Naive thymus-derived CD4-positive, alpha-beta T cell (primary cell): ENCODE data around the gene SCN1B. TPM values are rescaled to one million over a fixed set of nuclear protein-coding genes. Genes with fewer than 3 reads are reported as not detected.

Experiments used
- ATAC-seq: fragments of 150-1000 bp; cut with Tn5 transposase; 2 replicates; pipeline ENCODE4 v1.10.0; 2021; ENCODE audit warnings: mild to moderate bottlenecking, moderate library complexity
- CTCF ChIA-PET: fragments of 350-600 bp; sonication (Branson Sonifier 250); formaldehyde crosslinking; loops from one replicate; lab custom pipeline; 2021; ENCODE audit warnings: antibody characterized with exemption; lab: Charles Lee
- POLR2A ChIA-PET: fragments of 350-600 bp; sonication (Branson Sonifier 250); formaldehyde crosslinking; loops from one replicate; lab custom pipeline; 2021; ENCODE audit warnings: antibody characterized with exemption, inconsistent platforms; lab: Charles Lee
- DNase-seq, 9 donors: peaks; one replicate each; pipeline versions ENCODE4 v3.0.0 to v3.0.0-alpha.2; 2020 to 2022; ENCODE audit warnings: mixed read lengths in 1 of 9
- H3K27ac ChIP-seq: one replicate; pipeline ENCODE4 v1.7.0; 2013; ENCODE audit warnings: mild to moderate bottlenecking, low read depth, low read length, moderate library complexity
- H3K27me3 ChIP-seq, 2 donors: one replicate each; pipeline ENCODE4 v1.7.0; 2013; ENCODE audit warnings: low read length in 2 of 2, mild to moderate bottlenecking in 2 of 2, moderate library complexity in 2 of 2; ENCODE audit not compliant: control insufficient read depth in 2 of 2, insufficient read depth in 2 of 2
- H3K36me3 ChIP-seq, 3 experiments: 1 replicate in 2 of 3; 2 replicates in 1 of 3; pipeline ENCODE4 v1.7.0; 2013; ENCODE audit warnings: low read length in 3 of 3, mild to moderate bottlenecking in 3 of 3, moderate library complexity in 1 of 3; ENCODE audit not compliant: insufficient read depth in 3 of 3, control insufficient read depth in 2 of 3
- H3K4me1 ChIP-seq, 2 donors: one replicate each; pipeline ENCODE4 v1.7.0; 2013; ENCODE audit warnings: low read length in 2 of 2, mild to moderate bottlenecking in 2 of 2, moderate library complexity in 1 of 2; ENCODE audit not compliant: control insufficient read depth in 2 of 2, insufficient read depth in 2 of 2
- H3K4me3 ChIP-seq: 2 replicates; pipeline ENCODE4 v1.7.0; 2013; ENCODE audit warnings: mild to moderate bottlenecking, low read length
- H3K9me3 ChIP-seq, 3 experiments: 1 replicate in 2 of 3; 2 replicates in 1 of 3; pipeline ENCODE4 v1.7.0; 2013; ENCODE audit warnings: low read length in 3 of 3; ENCODE audit not compliant: control insufficient read depth in 2 of 3
- H3K27ac Mint-ChIP-seq, 9 donors: one replicate each; pipeline ENCODE4 v1.8.0; 2020 to 2022; ENCODE audit warnings: mixed read lengths in 9 of 9, mild to moderate bottlenecking in 8 of 9, moderate library complexity in 5 of 9, inconsistent platforms in 2 of 9
- H3K27me3 Mint-ChIP-seq, 5 donors: one replicate each; pipeline ENCODE4 v1.8.0; 2021 to 2022; ENCODE audit warnings: mixed read lengths in 5 of 5, mild to moderate bottlenecking in 1 of 5
- H3K36me3 Mint-ChIP-seq, 5 donors: one replicate each; pipeline ENCODE4 v1.8.0; 2020 to 2022; ENCODE audit warnings: mixed read lengths in 5 of 5, mild to moderate bottlenecking in 3 of 5, inconsistent platforms in 1 of 5
- H3K4me1 Mint-ChIP-seq, 7 donors: one replicate each; pipeline ENCODE4 v1.8.0; 2020 to 2022; ENCODE audit warnings: mixed read lengths in 7 of 7, mild to moderate bottlenecking in 3 of 7, inconsistent platforms in 1 of 7
- H3K4me3 Mint-ChIP-seq, 10 donors: one replicate each; pipeline ENCODE4 v1.8.0; 2020 to 2022; ENCODE audit warnings: mild to moderate bottlenecking in 10 of 10, mixed read lengths in 10 of 10, moderate library complexity in 6 of 10, inconsistent platforms in 2 of 10
- H3K9me3 Mint-ChIP-seq, 11 donors: one replicate each; pipeline ENCODE4 v1.8.0; 2020 to 2022; ENCODE audit warnings: mixed read lengths in 11 of 11, mild to moderate bottlenecking in 4 of 11, inconsistent platforms in 1 of 11, moderate library complexity in 1 of 11
- intact Hi-C, 2 donors: fragments of 100-400 bp; cut with micrococcal nuclease; formaldehyde crosslinking; loops; one replicate each; pipeline ENCODE4 v1.15.1; 2023
- polyA plus RNA-seq, 2 donors: library from polyadenylated mRNA; unstranded; fragments of 300-500 nt; fragmentation: Illumina TruSeq; gene quantifications; one replicate each; pipeline ENCODE4 v1.2.3, GENCODE V29; 2021
- total RNA-seq, 6 experiments: library from RNA in 5 of 6; stranded (reverse) in 5 of 6; gene quantifications; 1 replicate in 5 of 6; 2 replicates in 1 of 6; pipeline ENCODE4 v1.2.3 and lab custom pipeline; 2021 to 2026

SCN1B gene
- total and polyA plus RNA-seq, 7 experiments from 2014 or later = 0.23 to 1.9 (median 1.6) TPM; not detected in 1

GRCh38 chr19:35060160-35060855 is 30.0 kb downstream of the SCN1B start:
- ChIA-PET POLR2A (interaction anchor here (0.6 kb wide), 1 partner anchor 59 kb away, joined by 3 read pairs; no protein-coding TSS in a partner anchor), CTCF (no interaction called here)
- ATAC-seq = no peak
- Mint-ChIP-seq H3K9me3 (no peaks in the 10 kb centered on the region), H3K27ac (no peak overlapping the region), H3K4me3 (no peak overlapping the region), H3K36me3 (no peaks in the 10 kb centered on the region), H3K4me1 (peaks cover 0 to 4% (median 0%) of the 10 kb centered on the region in 7 donors), H3K27me3 (peaks cover 0 to 11% (median 6%) of the 10 kb centered on the region in 5 donors)
- Histone ChIP-seq H3K9me3 (no peaks in the 10 kb centered on the region), H3K27me3 (no peaks in the 10 kb centered on the region), H3K4me1 (no peaks in the 10 kb centered on the region), H3K27ac (no peak overlapping the region), H3K4me3 (no peak overlapping the region), H3K36me3 (no peaks in the 10 kb centered on the region)
- DNase-seq = no peak
- intact Hi-C loops = loop anchor here in 1 of 2 donors (10.0 kb wide), 1 partner anchor 434 kb away; the partner anchor contains the start of gene KRTDAP

GRCh38 chr19:35061583-35062373 is 31.5 kb downstream of the SCN1B start:
- H3K9me3 ChIP-seq = no peaks in the 10 kb centered on the region
- H3K27me3 ChIP-seq = no peaks in the 10 kb centered on the region
- ChIA-PET POLR2A (interaction anchor here (0.5 kb wide), 1 partner anchor 76 kb away, joined by 3 read pairs; no protein-coding TSS in a partner anchor), CTCF (no interaction called here)
- no peaks in the 10 kb centered on the region for H3K36me3 ChIP-seq
- Mint-ChIP-seq H3K4me3 (no peak overlapping the region), H3K9me3 (peaks cover 0 to 4% (median 0%) of the 10 kb centered on the region in 11 donors), H3K36me3 (no peaks in the 10 kb centered on the region), H3K4me1 (peaks cover 0 to 8% (median 3%) of the 10 kb centered on the region in 7 donors), H3K27ac (peak overlapping the region in 4 of 9 donors; percentile 26 to 67 (median 40)), H3K27me3 (peaks cover 0 to under 1% (median 0%) of the 10 kb centered on the region in 5 donors)
- intact Hi-C loops = loop anchor here in 1 of 2 donors (10.0 kb wide), 1 partner anchor 433 kb away; the partner anchor contains the start of gene KRTDAP
- no peak for ATAC-seq
- no peak for DNase-seq
- no peaks in the 10 kb centered on the region for H3K4me1 ChIP-seq
- H3K4me3 ChIP-seq = no peak overlapping the region
- no peak overlapping the region for H3K27ac ChIP-seq

GRCh38 chr19:35062942-35063341 is 32.7 kb downstream of the SCN1B start:
- H3K9me3 ChIP-seq = no peaks in the 10 kb centered on the region
- intact Hi-C loops = loop anchor here in 1 of 2 donors (10.0 kb wide), 1 partner anchor 432 kb away; the partner anchor contains the start of gene KRTDAP
- H3K4me3 ChIP-seq = no peak overlapping the region
- Mint-ChIP-seq H3K4me3 (no peak overlapping the region), H3K4me1 (peaks cover 0 to 13% (median 7%) of the 10 kb centered on the region in 7 donors), H3K27ac (no peak overlapping the region), H3K27me3 (no peaks in the 10 kb centered on the region), H3K9me3 (peaks cover 0 to 4% (median 0%) of the 10 kb centered on the region in 11 donors), H3K36me3 (no peaks in the 10 kb centered on the region)
- ATAC-seq (no peak), DNase-seq (no peak)
- POLR2A ChIA-PET = interaction anchor here (0.8 kb wide), 1 partner anchor 162 kb away, joined by 3 read pairs; no protein-coding TSS in a partner anchor
- CTCF ChIA-PET = no interaction called here
- H3K27ac ChIP-seq = no peak overlapping the region
- no peaks in the 10 kb centered on the region for H3K27me3 ChIP-seq
- no peaks in the 10 kb centered on the region for H3K4me1 ChIP-seq
- H3K36me3 ChIP-seq = no peaks in the 10 kb centered on the region

- no peak for DNase-seq
- no peak overlapping the region for H3K4me3 Mint-ChIP-seq
- H3K27ac ChIP-seq = no peak overlapping the region
- H3K36me3 ChIP-seq = no peaks in the 10 kb centered on the region
- H3K27me3 ChIP-seq = no peaks in the 10 kb centered on the region
- POLR2A ChIA-PET = interaction anchor here (0.7 kb wide), 1 partner anchor 20 kb away, joined by 3 read pairs; no protein-coding TSS in a partner anchor
- peaks cover 0 to 4% (median 0%) of the 10 kb centered on the region in 11 donors for H3K9me3 Mint-ChIP-seq
- ATAC-seq = no peak
- no peaks in the 10 kb centered on the region for H3K27me3 Mint-ChIP-seq
- H3K9me3 ChIP-seq = no peaks in the 10 kb centered on the region
- CTCF ChIA-PET = interaction anchor here (0.9 to 1.2 kb wide), 2 partner anchors 10 to 72 kb away, joined by 3 read pairs; no protein-coding TSS in a partner anchor
- H3K36me3 Mint-ChIP-seq = no peaks in the 10 kb centered on the region
- H3K4me3 ChIP-seq = no peak overlapping the region
- H3K27ac Mint-ChIP-seq = peak overlapping the region in 1 of 9 donors; percentile 6
- no peaks in the 10 kb centered on the region for H3K4me1 ChIP-seq
- H3K4me1 Mint-ChIP-seq = peaks cover 0 to 13% (median 7%) of the 10 kb centered on the region in 7 donors
- intact Hi-C loops = loop anchor here in 1 of 2 donors (10.0 kb wide), 1 partner anchor 431 kb away; the partner anchor contains the start of gene KRTDAP
Observed at GRCh38 chr19:35063940-35064818, 33.9 kb downstream of the SCN1B start.

GRCh38 chr19:35065574-35065973 is 35.3 kb downstream of the SCN1B start:
- H3K4me1 ChIP-seq = no peaks in the 10 kb centered on the region
- Mint-ChIP-seq H3K4me3 (no peak overlapping the region), H3K36me3 (peaks cover 0 to 2% (median 0%) of the 10 kb centered on the region in 5 donors), H3K27me3 (no peaks in the 10 kb centered on the region), H3K27ac (no peak overlapping the region), H3K4me1 (peaks cover 0 to 13% (median 7%) of the 10 kb centered on the region in 7 donors), H3K9me3 (peaks cover 0 to 6% (median 1%) of the 10 kb centered on the region in 11 donors)
- CTCF ChIA-PET = interaction anchor here (1.6 to 2.2 kb wide), 2 partner anchors 11 to 21 kb away, joined by 4 read pairs; no protein-coding TSS in a partner anchor
- H3K9me3 ChIP-seq = no peaks in the 10 kb centered on the region
- intact Hi-C loops = loop anchor here in 1 of 2 donors (10.0 kb wide), 1 partner anchor 429 kb away; the partner anchor contains the start of gene KRTDAP
- H3K4me3 ChIP-seq = no peak overlapping the region
- POLR2A ChIA-PET = no interaction called here
- ATAC-seq (no peak), DNase-seq (no peak)
- no peaks in the 10 kb centered on the region for H3K36me3 ChIP-seq
- no peak overlapping the region for H3K27ac ChIP-seq
- no peaks in the 10 kb centered on the region for H3K27me3 ChIP-seq
